Measurements from ENCODE around the gene GPATCH8.
"Not testable (repeated sequence)": the region's sequence is repeated elsewhere in the genome, so short reads cannot be mapped to it uniquely, and the experiment has no call there.

The GPATCH8 gene

DNA sequence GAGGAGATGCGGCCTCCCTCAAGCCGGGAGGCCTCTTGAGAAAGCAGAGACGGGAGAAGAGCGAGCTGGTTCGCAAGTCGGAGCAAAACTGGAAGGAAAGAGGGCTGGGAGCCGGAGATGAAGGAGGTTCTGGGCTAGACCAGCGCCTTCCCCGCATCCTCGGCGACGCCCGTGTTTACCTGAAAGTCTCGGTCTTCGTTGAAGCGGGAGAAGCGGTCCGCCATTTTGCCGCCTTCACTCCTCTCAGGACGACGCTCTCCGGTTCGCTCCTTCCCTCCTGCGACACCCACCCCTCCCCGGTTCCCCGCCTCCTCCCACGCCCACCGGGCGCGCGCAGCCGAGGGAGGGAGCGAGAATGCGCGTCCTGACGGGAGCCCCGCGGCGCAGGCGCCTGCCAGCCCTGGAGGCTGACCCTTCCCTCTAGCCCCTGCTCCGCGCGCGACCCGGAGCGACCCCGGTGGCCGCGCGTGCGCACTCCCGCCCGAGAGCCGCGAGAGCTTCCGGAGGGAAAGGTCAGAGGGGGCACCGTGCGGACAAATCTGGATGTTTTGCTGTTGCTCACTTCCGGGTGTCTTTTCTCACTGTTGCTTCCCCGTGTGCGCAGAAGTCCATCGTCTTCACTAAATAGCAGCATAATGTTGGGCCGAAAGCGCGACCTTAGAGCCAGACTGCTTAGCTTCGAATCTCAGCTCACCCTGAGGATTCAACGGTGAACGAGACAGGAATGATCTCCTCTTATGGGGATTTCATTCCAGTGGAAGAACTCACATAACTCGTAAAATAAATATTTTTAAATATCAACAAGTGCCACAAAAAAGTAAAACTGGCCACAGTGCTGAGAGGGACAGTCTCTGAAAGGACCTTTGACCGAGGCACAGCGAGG, at the start of gene GPATCH8:
Gene GPATCH8, minus strand, starts transcription at position 260 of the 883 bp plus-strand sequence. Its CDS starts 36 bp downstream, at position 224.
- peak; percentile 83 to 91 for DNase-seq (ENCODE audit: low read depth in 2 of 2)

- no peak for DNase-seq (ENCODE audit: low read depth in 2 of 2)
These were observed 49.2 kb upstream of the GPATCH8 start for GRCh38 chr17:44552361-44552760.

DNA sequence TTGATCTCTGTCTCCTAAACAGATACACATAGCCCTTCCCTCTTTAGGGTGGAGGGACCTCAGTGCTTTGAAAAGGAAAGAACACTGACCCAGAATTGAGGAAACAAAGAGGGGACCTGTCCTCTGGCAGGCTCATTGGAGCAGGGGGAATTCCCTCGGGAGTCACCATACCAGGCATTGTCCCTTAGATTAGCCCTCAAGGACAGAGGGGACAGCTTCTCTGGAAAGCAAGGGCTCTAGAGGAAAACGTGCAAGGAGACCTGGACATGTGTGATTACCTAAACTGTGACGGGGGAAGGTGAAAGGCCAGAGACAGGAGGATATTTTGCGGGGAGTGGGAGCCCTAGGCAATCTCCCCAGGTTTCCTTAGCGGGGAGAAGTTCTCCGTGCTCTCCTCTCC, 46.5 kb upstream of the GPATCH8 start:
- no peak for DNase-seq (ENCODE audit: low read depth in 2 of 2)

DNA sequence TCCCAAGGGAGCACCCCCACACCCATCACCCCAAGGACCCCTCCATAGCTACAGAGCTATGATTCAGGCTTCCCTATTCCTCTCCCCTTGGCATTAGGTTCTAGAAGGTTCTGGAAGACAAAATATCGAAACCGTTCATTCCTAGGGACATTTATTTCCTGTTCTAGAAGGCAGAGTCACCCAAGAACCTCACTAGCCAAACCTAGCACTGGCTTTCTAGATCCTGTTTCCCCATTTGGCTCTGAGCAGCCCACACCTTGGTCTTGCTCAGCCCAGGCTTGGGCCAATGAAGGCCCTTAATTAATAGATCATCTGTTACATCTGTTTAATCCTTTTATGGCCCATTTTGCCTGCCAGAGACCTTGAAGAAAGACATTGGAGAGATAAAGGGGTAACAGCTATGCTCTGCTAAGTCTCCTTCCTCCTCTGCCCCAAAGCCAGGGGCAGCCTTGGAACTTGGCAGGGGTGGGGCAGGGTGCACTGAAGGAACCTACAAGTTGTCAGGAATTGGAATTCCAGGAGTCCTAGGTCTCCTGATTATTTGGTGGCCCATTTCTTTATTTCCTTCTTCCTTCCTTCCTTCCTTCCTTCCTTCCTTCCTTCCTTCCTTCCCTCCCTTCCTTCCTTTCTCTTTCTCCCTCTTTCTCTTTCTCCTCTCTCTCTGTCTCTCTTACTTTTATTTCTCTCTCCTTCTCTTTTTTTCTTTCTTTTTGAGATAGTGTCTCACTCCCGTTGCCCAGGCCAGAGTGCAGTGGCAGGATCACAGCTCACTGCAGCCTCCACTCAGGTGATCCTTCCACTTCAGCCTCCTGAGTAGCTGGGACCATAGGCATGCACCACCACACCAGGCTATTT, 45.4 kb upstream of the GPATCH8 start:
- no peak for DNase-seq (ENCODE audit: low read depth in 2 of 2)

- no peak for DNase-seq (ENCODE audit: low read depth in 2 of 2)
These were observed 44.5 kb upstream of the GPATCH8 start for GRCh38 chr17:44547625-44548267.

- no peak for DNase-seq (ENCODE audit: low read depth in 2 of 2)
These were observed 43.7 kb upstream of the GPATCH8 start for GRCh38 chr17:44546671-44547606.

GRCh38 chr17:44543905-44544523, 40.8 kb upstream of the GPATCH8 start:
- DNase-seq (ENCODE audit: low read depth in 2 of 2), result no peak

DNA sequence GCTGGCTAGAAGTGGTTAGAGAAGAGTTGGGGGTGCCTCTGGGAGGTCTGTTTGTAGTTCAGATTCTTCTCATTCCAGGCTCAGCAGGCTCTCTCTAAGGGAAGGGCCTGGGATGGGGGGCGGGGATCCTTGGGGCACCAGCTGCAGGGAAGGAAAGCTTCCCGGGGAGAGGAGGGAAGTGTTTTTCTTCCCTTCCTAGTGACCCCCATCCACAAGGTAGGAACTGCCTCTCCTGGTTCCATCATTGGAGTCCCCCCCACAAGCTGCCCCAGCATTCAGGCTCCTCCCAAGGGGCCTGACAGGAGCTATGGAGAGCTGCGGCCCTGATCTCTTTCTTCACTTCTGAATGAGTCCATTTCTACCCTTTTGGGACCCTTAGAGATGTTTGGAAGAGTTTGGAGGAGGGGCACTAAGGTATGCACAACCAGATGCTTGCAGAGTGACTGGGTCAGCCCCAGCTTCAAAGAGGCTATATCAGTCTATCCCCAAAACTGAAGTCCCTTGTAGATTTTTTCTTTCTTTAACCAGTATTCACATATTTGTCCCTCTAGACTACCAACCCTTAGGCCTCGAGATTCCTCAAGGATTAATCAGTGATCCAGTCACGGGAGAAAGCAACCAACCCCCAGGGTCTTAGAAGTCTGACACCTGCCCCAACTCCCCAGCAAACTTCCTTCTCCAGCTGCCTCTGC, 40.2 kb upstream of the GPATCH8 start:
- no peak for DNase-seq (ENCODE audit: low read depth in 2 of 2)

DNA sequence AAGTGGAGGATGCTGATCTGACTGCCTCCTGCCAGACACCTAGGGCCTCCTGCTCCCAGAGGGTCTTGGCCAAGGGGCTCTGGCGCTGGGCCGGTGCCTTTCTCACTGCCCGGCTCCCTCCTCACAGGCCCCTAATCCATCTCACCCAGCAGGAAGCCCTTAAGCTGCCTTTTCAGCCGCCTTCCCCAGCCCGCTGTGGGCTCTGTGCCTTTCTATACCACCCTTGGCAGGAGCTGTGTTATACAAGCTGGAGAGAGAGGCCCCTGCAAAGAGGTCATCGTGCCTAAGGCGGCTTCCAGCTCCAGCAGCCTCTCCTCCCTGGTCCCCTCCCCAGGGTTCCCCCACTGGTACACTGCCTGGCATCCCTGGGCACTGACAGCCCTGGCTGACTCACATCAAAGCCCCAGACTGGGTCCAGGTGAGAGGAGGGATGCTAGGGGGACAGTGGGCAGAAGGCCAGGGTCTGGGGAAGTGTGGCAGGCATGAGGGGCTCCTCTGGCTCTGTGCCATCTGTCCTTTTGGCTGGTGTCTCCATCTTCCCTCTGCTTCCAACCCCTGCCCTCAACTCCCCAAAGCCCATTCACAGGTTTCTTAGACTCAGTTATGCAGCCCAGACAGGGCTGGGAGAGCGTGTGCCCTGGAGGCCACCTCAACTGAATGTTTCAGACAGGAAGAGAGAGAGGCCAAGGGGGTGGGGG, 38.8 kb upstream of the GPATCH8 start:
- DNase-seq (ENCODE audit: low read depth in 2 of 2), result no peak

DNA sequence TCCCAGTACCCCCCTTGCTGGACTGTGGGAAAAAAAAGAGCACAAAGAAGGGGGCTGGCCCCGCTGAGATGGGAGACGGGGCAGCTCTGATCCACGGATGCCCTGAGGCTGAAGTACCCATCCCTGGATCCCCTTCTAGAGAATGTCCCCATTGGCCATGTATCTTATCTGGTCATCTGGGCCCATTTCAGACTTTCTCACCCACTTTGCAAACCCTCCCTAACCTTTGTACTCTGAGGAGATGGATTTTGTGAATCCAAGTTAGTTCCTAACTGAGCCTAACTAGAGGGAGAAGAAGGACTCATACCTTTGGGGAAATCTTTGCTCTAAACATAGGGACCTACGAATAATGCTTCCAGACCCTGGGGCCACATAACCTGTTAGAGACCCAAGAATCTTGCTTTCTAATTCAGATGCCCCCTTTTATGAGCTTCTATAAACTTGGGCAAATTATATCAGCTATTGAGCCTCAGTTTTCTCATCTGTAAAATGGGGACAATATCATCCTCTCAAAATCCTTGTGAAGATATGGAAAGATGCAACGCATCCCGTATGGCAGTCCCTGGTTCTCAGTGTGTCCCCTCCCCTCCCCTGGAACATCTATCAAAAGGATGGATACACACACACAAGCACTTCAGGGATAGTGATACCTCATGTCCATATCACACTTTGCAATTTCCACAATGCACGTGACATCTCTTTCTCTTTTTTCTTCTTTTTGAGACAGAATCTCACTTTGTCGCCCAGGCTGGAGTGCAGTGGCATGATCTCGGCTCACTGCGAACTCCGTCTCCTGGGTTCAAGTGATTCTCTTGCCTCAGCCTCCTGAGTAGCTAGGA, 37.3 kb upstream of the GPATCH8 start:
- DNase-seq (ENCODE audit: low read depth in 2 of 2), result no peak

GRCh38 chr17:44539673-44540072, 36.5 kb upstream of the GPATCH8 start:
- no peak for DNase-seq (ENCODE audit: low read depth in 2 of 2)

DNA sequence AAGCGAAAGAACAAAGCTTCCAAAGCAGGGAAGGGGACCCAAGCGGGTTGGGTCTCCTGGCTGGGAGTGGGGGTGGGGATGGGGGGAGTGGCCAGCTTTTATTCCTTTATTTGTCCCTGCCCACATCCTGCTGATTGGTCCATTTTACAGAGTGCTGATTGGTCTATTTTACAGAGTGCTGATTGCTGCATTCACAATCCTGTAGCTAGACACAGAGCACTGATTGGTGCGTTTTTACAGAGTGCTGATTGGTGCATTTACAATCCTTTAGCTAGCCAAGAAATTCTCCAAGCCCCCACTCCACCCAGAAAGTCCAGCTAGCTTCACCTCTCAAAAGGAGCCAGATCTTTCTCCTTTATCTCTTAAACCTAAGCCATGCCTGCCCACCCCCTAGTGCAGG, 34.7 kb upstream of the GPATCH8 start:
- not testable (repeated sequence) for DNase-seq (ENCODE audit: low read depth in 2 of 2)

DNA sequence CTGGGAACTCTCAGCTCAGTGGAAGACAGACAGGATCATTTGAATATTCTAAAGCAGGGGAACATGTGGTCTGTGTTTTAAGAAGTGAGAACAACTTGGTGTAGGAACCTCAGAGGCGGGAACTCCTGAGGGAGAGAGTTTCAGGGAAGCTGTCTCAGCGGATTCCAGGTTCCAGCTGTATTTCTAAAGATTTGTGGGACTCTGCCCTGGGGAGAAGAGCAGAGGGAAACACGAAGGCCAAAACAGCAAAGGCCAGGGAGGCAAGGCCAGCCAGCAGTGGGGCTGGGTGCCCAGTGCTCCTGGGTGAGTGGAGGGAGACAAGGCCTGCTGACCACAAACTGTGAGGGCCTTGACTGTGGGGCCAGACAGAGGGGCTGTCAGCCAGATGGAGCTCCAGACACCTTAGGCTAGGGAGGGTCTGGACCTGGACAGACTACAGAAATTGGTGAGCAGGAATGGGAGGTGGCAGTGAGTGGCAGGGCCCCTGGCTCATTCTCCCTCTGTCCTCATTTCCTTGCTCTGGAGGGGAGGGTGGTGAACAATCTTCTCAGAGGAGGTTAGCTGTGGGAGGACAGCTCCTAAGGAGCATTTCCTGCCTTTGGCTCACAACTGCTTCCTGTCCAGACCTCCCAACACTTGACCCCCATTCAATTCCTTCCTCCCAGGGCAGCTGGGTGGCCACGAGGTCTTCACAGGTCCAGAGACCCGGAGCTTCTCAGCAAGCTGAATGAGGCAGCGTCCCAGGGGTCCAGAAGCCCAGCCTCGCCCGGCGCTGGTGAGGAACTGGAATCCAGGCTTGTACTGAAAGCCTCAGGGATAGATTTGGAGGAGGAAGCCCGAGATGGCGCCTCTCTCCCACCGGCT, 33.1 kb upstream of the GPATCH8 start:
- no peak for DNase-seq (ENCODE audit: low read depth in 2 of 2)

DNA sequence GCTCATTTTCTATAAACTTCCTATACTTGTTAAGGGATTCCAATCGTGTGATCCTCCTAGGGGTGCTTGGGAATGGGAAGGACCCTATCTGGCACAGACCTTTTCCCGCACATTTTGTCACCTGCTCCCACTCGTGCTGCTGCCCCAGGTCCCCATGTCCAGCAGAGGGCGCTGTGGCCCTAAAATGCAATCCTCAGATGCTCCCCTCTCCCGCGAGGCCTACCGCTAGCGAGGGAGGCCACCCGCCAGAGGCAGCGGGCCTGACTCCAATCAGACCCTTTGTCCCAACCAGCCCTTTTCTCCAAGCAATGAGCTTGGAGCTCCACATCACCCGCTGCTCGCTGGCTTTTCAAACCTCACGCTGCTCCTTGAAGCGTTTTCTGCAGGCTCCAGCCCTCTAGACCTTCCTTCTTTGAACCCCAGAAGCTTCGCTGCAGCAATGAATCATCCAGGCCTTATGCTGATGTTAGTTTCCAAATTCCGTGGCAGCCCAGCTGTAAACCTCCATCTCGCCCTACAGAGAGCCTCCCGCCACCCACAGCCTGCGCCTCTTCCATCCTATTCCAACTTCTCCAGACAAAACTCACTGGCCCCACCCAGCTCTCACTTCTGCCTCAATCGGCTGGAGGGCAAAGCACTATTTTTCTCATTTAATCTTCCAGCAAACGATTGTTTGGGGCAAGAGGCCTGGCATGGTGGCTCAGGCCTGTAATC, 30.5 kb upstream of the GPATCH8 start:
- peak; percentile 82 to 88 for DNase-seq (ENCODE audit: low read depth in 2 of 2)

DNA sequence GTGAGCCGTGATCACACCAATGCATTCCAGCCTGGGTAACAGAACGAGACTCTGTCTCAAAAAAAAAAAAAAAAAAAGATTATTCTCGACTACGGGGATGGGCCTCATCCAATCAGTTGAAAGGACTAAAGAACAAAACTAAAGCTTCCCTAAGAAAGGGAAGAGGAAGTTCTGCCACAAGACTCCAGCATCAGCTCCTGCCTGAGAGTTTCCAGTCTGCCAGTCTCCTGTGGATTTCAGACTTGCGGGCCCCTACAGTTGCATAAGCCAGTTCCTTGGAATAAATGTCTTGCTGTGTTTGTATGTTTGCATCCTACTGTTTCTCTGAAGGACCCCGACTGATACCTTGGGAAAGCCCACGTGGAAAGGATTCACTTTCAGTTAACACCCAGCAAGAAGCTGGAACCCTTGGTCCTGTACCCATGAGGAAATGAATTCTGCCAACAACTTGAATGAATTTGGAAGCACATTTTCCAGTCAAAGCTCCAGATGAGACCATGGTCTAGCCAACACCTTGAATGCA, 27.8 kb upstream of the GPATCH8 start:
- DNase-seq (ENCODE audit: low read depth in 2 of 2), result no peak

GRCh38 chr17:44529864-44530263, 26.7 kb upstream of the GPATCH8 start:
- DNase-seq (ENCODE audit: low read depth in 2 of 2), result no peak

DNA sequence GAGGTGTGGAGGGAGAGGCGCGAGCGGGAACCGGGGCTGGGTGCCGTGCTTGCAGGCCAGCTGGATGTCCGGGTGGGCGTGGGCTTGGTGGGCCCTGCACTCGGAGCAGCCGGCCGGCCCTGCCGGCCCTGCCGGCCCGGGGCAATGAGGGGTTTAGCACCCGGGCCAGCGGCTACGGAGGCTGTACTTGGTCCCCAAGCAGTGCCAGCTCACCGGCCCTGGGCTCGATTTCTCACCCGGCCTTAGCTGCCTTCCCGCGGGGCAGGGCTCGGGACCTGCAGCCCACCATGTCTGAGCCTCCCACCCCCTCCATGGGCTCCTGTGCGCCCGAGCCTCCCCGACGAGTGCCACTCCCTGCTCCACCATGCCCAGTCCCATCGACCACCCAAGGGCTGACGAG, 24.7 kb upstream of the GPATCH8 start:
- DNase-seq (ENCODE audit: low read depth in 2 of 2), result no peak

Data from stimulated activated CD4-positive, alpha-beta T cell treated with anti-CD3 and anti-CD28 coated beads, Interleukin-1b, Interleukin-23, amount 100 ng/mL, for 4 hours (primary cell).